AG04450 (cell line): Measurements from ENCODE around the gene TRAK1. TPM values are rescaled to one million over a fixed set of nuclear protein-coding genes. Genes with fewer than 3 reads are reported as not detected.
A peak's percentile ranks its signal among the peaks of the same experiment; 100 is the strongest.

Source experiments
- CTCF ChIA-PET: fragments of 300-600, 350-600 bp; formaldehyde crosslinking; extraction: SDS; loops from one replicate; lab custom pipeline; 2022; ENCODE audit warnings: antibody characterized with exemption, inconsistent platforms; lab: Charles Lee
- POLR2A ChIA-PET: fragments of 350-600 bp; formaldehyde crosslinking; extraction: SDS; loops from one replicate; lab custom pipeline; 2021; ENCODE audit warnings: antibody characterized with exemption, inconsistent platforms; lab: Yijun Ruan, JAX
- DNase-seq: peaks from one replicate; pipeline ENCODE4 v3.0.0-alpha.2; 2011; ENCODE audit warnings: low read depth, low spot score
- H3K27ac ChIP-seq: one replicate; pipeline ENCODE4 v1.5.1; 2012; ENCODE audit warnings: low read depth, low read length, control low read depth
- H3K27me3 ChIP-seq: one replicate; pipeline ENCODE4 v1.6.0; 2012; ENCODE audit warnings: low read length; ENCODE audit not compliant: control insufficient read depth, insufficient read depth
- H3K4me3 ChIP-seq: 2 replicates; pipeline ENCODE4 v1.5.1; 2011; ENCODE audit warnings: mild to moderate bottlenecking, low read depth, low read length, control low read depth
- H3K9me3 ChIP-seq: 2 replicates; pipeline ENCODE4 v1.5.1; 2012; ENCODE audit warnings: low read length; ENCODE audit not compliant: control insufficient read depth, insufficient read depth
- CTCF ChIP-seq: IDR thresholded peaks from 2 replicates; pipeline ENCODE4 v1.5.1; 2011; ENCODE audit warnings: low read depth, low read length, control low read depth, inconsistent platforms
- polyA plus RNA-seq: library from polyadenylated mRNA; depleted of rRNA; stranded (reverse); fragments of >200 nt; gene quantifications from 2 replicates; pipeline ENCODE4 v1.2.3, GENCODE V29; 2011

Gene TRAK1
- polyA plus RNA-seq, 1 experiment, result 22.3 TPM

- no peak for DNase-seq
- Histone ChIP-seq H3K4me3 (no peak overlapping the region), H3K9me3 (no peaks in the 10 kb centered on the region), H3K27me3 (no peaks in the 10 kb centered on the region), H3K27ac (peak overlapping the region; percentile 21)
- ChIA-PET CTCF (interaction anchor here (0.7 to 1.7 kb wide), 2 partner anchors 11 to 1003 kb away, joined by 3 to 5 read pairs; no protein-coding TSS in a partner anchor), POLR2A (no interaction called here)
- TF ChIP-seq CTCF, result no peak
Measured at GRCh38 chr3:42195879-42196330, 104.7 kb downstream of the TRAK1 start.

- ChIA-PET POLR2A (no interaction called here), CTCF (interaction anchor here (0.8 to 4.7 kb wide), 4 partner anchors 8 to 81 kb away, joined by 3 to 36 read pairs (median 4); no protein-coding TSS in a partner anchor)
- no peak overlapping the region for H3K27ac ChIP-seq
- H3K27me3 ChIP-seq, result no peaks in the 10 kb centered on the region
- TF ChIP-seq CTCF, result no peak
- H3K4me3 ChIP-seq, result no peak overlapping the region
- H3K9me3 ChIP-seq, result no peaks in the 10 kb centered on the region
- no peak for DNase-seq
Measured at GRCh38 chr3:42198709-42199108, 107.6 kb downstream of the TRAK1 start.

- DNase-seq, result no peak
- Histone ChIP-seq H3K27me3 (no peaks in the 10 kb centered on the region), H3K9me3 (no peaks in the 10 kb centered on the region), H3K4me3 (no peak overlapping the region), H3K27ac (no peak overlapping the region)
- CTCF ChIA-PET, result interaction anchor here (4.7 kb wide), 1 partner anchor 12 kb away, joined by 36 read pairs; no protein-coding TSS in a partner anchor
- TF ChIP-seq CTCF, result no peak
- POLR2A ChIA-PET, result no interaction called here
Measured at GRCh38 chr3:42202217-42202865, 111.2 kb downstream of the TRAK1 start.

- CTCF ChIA-PET, result interaction anchor here (1.1 to 2.9 kb wide), 3 partner anchors 14 to 86 kb away, joined by 3 to 25 read pairs (median 6); no protein-coding TSS in a partner anchor
- Histone ChIP-seq H3K27ac (peak overlapping the region; percentile 13), H3K4me3 (no peak overlapping the region), H3K27me3 (no peaks in the 10 kb centered on the region), H3K9me3 (no peaks in the 10 kb centered on the region; the same call in 1 of the 2 replicates)
- TF ChIP-seq CTCF, result no peak
- POLR2A ChIA-PET, result no interaction called here
- no peak for DNase-seq
Measured at GRCh38 chr3:42204867-42205599, 113.9 kb downstream of the TRAK1 start.
